K562 (cell line): ENCODE data around the gene PNPLA8. TPM values are rescaled to one million over a fixed set of nuclear protein-coding genes. Genes with fewer than 3 reads are reported as not detected.
A peak's percentile ranks its signal among the peaks of the same experiment; 100 is the strongest.

Experiments used
- ATAC-seq: fragments of 200-7000 bp; cut with Tn5 transposase; 3 replicates; pipeline ENCODE4 v1.9.1; 2020; ENCODE audit warnings: moderate library complexity
- BruUV-seq: library from RNA; stranded (reverse); fragments of 400-500 nt; replicated peaks from 2 replicates; lab custom pipeline; 2021; lab: Mats Ljungman, UMichigan
- CTCF ChIA-PET: fragments of 300-600 bp; formaldehyde crosslinking; extraction: SDS; loops from one replicate; lab custom pipeline; 2021; ENCODE audit warnings: low intra/inter-chr PET ratio; lab: Yijun Ruan, JAX
- POLR2A ChIA-PET: fragments of 300-600, 350-650 bp; sonication (Branson Sonifier 250); formaldehyde crosslinking; extraction: SDS; loops from one replicate; lab custom pipeline; 2021; ENCODE audit warnings: antibody characterized with exemption, inconsistent platforms; lab: Yijun Ruan, JAX
- DNase-seq, 4 experiments: peaks; one replicate each; pipeline versions ENCODE4 v3.0.0 to v3.0.0-alpha.2; 2011 to 2018; ENCODE audit warnings: low spot score in 3 of 4, mixed read lengths in 3 of 4; ENCODE audit errors: extremely low read depth in 1 of 4
- FAIRE-seq: peaks from 2 replicates; lab custom pipeline; 2011; peaks lifted over from hg19 to GRCh38; lab: Jason Lieb, UNC
- H2AFZ ChIP-seq: 2 replicates; pipeline ENCODE4 v1.6.0; 2011; ENCODE audit warnings: low read depth, low read length, control low read depth, inconsistent platforms
- H3K27ac ChIP-seq: fragments of 200-600 bp; 3 replicates; pipeline ENCODE4 v1.8.0; 2011; ENCODE audit warnings: low read depth, mild to moderate bottlenecking, control low read depth, inconsistent platforms, low read length, moderate library complexity, mixed read lengths; ENCODE audit errors: extremely low read depth
- H3K27me3 ChIP-seq, 2 experiments: fragments of 300-600 bp in 1 of 2; 2 replicates in 1 of 2; 3 replicates in 1 of 2; pipeline versions ENCODE4 v1.6.0 to v1.8.0; 2011; ENCODE audit warnings: inconsistent platforms in 2 of 2, low read length in 2 of 2, mild to moderate bottlenecking in 1 of 2, mixed read lengths in 1 of 2, moderate library complexity in 1 of 2; ENCODE audit not compliant: control insufficient read depth in 2 of 2, insufficient read depth in 2 of 2
- H3K36me3 ChIP-seq: fragments of 300-600 bp; 3 replicates; pipeline ENCODE4 v1.8.0; 2011; ENCODE audit warnings: mild to moderate bottlenecking, low read length, inconsistent platforms; ENCODE audit not compliant: control insufficient read depth, insufficient read depth
- H3K4me1 ChIP-seq, 2 experiments: fragments of 200-600 bp in 1 of 2; replicated peaks in 1 of 2; 2 replicates in 1 of 2; 3 replicates in 1 of 2; pipeline versions ENCODE4 v1.5.1 to v1.8.0; 2011; ENCODE audit warnings: inconsistent platforms in 2 of 2, low read length in 2 of 2, mild to moderate bottlenecking in 1 of 2, mixed read lengths in 1 of 2, moderate library complexity in 1 of 2; ENCODE audit not compliant: control insufficient read depth in 2 of 2, insufficient read depth in 2 of 2
- H3K4me2 ChIP-seq: 2 replicates; pipeline ENCODE4 v1.6.1; 2011; ENCODE audit warnings: low read length, control low read depth, inconsistent platforms, mixed read lengths; ENCODE audit not compliant: insufficient read depth
- H3K4me3 ChIP-seq: fragments of 200-600 bp; sonication (generic), shearing (Covaris generic); 2 replicates; pipeline ENCODE4 v1.5.1; 2016; ENCODE audit warnings: control low read depth, inconsistent platforms
- H3K79me2 ChIP-seq: fragments of 200-600 bp; 3 replicates; pipeline ENCODE4 v1.8.0; 2011; ENCODE audit warnings: low read length, inconsistent platforms; ENCODE audit not compliant: control insufficient read depth, insufficient read depth
- H3K9ac ChIP-seq, 2 experiments: 2 replicates each; pipeline versions ENCODE4 v1.6.0 to v1.6.1; 2011; ENCODE audit warnings: low read depth in 2 of 2, low read length in 2 of 2, control low read depth in 1 of 2, inconsistent platforms in 1 of 2, mild to moderate bottlenecking in 1 of 2, mixed read lengths in 1 of 2; ENCODE audit not compliant: insufficient read depth in 1 of 2
- H3K9me1 ChIP-seq: one replicate; pipeline ENCODE4 v1.6.0; 2011; ENCODE audit warnings: inconsistent platforms, mild to moderate bottlenecking, low read length, moderate library complexity; ENCODE audit not compliant: control insufficient read depth, insufficient read depth
- H3K9me3 ChIP-seq: replicated peaks from 2 replicates; pipeline ENCODE4 v1.5.1; 2011; ENCODE audit warnings: low read depth, low read length, inconsistent platforms; ENCODE audit not compliant: control insufficient read depth, insufficient read depth
- H4K20me1 ChIP-seq: replicated peaks from 2 replicates; pipeline ENCODE4 v1.6.1; 2011; ENCODE audit warnings: low read length, inconsistent platforms, mixed read lengths; ENCODE audit not compliant: control insufficient read depth, insufficient read depth
- CREB1 ChIP-seq, 2 experiments: sonication (generic) in 1 of 2; formaldehyde crosslinking in 1 of 2; IDR thresholded peaks; 2 replicates each; pipeline versions ENCODE4 v1.6.1 to v1.8.0; 2012 to 2022; ENCODE audit warnings: inconsistent platforms in 1 of 2, mild to moderate bottlenecking in 1 of 2, missing genetic modification reagents in 1 of 2, moderate library complexity in 1 of 2
- NR2C1 ChIP-seq, 2 experiments: fragments of 450-650 bp; IDR thresholded peaks; 2 replicates each; pipeline ENCODE4 v1.6.1; 2017; ENCODE audit warnings: mild to moderate bottlenecking in 2 of 2, antibody characterized with exemption in 1 of 2, inconsistent platforms in 1 of 2, missing compliant biosample characterization in 1 of 2, missing genetic modification characterization in 1 of 2
- ZNF512 ChIP-seq: IDR thresholded peaks from 2 replicates; pipeline ENCODE4 v1.6.1; 2016; ENCODE audit warnings: missing genetic modification characterization, missing compliant biosample characterization
- WGBS: fragments of 100-300 bp; shearing (Covaris generic); methylation state at CpG from one replicate; pipeline ENCODE4 v1.1.6; 2016; ENCODE audit warnings: low coverage, mixed read lengths; ENCODE audit not compliant: insufficient coverage; ENCODE audit errors: missing lambda C conversion rate; 5-methylcytosine and 5-hydroxymethylcytosine counted together
- in situ Hi-C: fragments of 300-500 bp; cut with MboI; formaldehyde crosslinking; loops from 4 replicates; pipeline ENCODE4 v1.15.0; 2018; ENCODE audit warnings: inconsistent platforms, mixed read lengths
- intact Hi-C: fragments of 100-400 bp; cut with micrococcal nuclease; formaldehyde crosslinking; loops from 2 replicates; pipeline ENCODE4 v1.14.2; 2022
- polyA plus RNA-seq, 8 experiments: library from polyadenylated mRNA; depleted of rRNA in 4 of 8; stranded (reverse) in 5 of 8; unstranded in 3 of 8; fragments of >200 nt; fragmentation: Nextera tagmentation in 2 of 8; fragmentation: Illumina TruSeq in 1 of 8; extraction: Ambion mirVana in 2 of 8; extraction: Trizol in 1 of 8; gene quantifications; 2 replicates each; pipeline versions ENCODE4 v1.2.1 to v1.2.3, GENCODE V29; 2011 to 2014; ENCODE audit warnings: inconsistent platforms in 1 of 8, missing spikeins in 1 of 8
- total RNA-seq, 7 experiments: library from RNA; depleted of rRNA in 6 of 7; stranded (reverse); fragments of >200 nt in 6 of 7; fragmentation: Illumina TruSeq in 2 of 7; extraction: Trizol in 2 of 7; gene quantifications; 2 replicates each; pipeline versions ENCODE4 v1.2.1 to v1.2.3, GENCODE V29; 2011 to 2021; ENCODE audit warnings: low replicate concordance in 1 of 7

Gene PNPLA8
- total and polyA plus RNA-seq, 9 of the 15 experiments (the other 6 are each of a cell fraction or from before 2014, with no cell fraction given) = 12.8 to 27.6 (median 16.3) TPM

GRCh38 chr7:108528183-108528712 lies 2.3 kb upstream of the PNPLA8 start:
- Histone ChIP-seq H3K4me3 (no peak overlapping the region), H3K79me2 (peaks cover 23% of the 10 kb centered on the region), H3K27ac (no peak overlapping the region), H3K9ac (no peak overlapping the region), H3K4me2 (no peak overlapping the region), H4K20me1 (peaks cover 6% of the 10 kb centered on the region; the same call in 1 of the 2 replicates), H3K4me1 (peaks cover 11 to 21% of the 10 kb centered on the region in 2 experiments; a peak in 3 of 5 replicates), H3K36me3 (no peaks in the 10 kb centered on the region), H3K9me3 (no peaks in the 10 kb centered on the region), H2AFZ (peak overlapping the region; percentile 89), H3K27me3 (no peaks in the 10 kb centered on the region), H3K9me1 (no peaks in the 10 kb centered on the region)
- ChIA-PET POLR2A (interaction anchor here (1.0 to 3.1 kb wide), 2 partner anchors 9 to 41 kb away, joined by 5 to 19 read pairs; partner anchors contain the start of genes DNAJB9 and THAP5), CTCF (no interaction called here)
- DNase-seq (no peak), FAIRE-seq (no peak), ATAC-seq (no peak)
- WGBS = 77% methylated on average over 6 of the region's 6 CpGs
- TF ChIP-seq NR2C1 (IDR thresholded peaks at IDR 0.05) (peak; percentile 17; the same call in 1 of the 2 replicates), NR2C1 (tag; IDR thresholded peaks at IDR 0.05) (no peak), ZNF512 (no peak), CREB1 (IDR thresholded peaks at IDR 0.05) (no peak), CREB1 (CRISPR knock-in tag; IDR thresholded peaks at IDR 0.05) (0 out of 2 replicates have a peak, but pooled peaks have one; percentile 8)
- in situ Hi-C loops = no loop called here
- intact Hi-C loops = no loop called here
- BruUV-seq = no TSS peak
